GM10266 (cell line): ENCODE measurements around the gene PGM2.

Experiments used
- DNase-seq: peaks from one replicate; pipeline ENCODE4 v3.0.0; 2012; ENCODE audit errors: extremely low spot score
- CTCF ChIP-seq: IDR thresholded peaks from 2 replicates; pipeline ENCODE4 v1.5.1; 2012; ENCODE audit warnings: mild to moderate bottlenecking, low read depth; ENCODE audit not compliant: control insufficient read depth, insufficient read depth; ENCODE audit errors: missing control alignments

Gene PGM2

GRCh38 chr4:37830640-37831039 is 4.2 kb downstream of the PGM2 start:
- no peak for DNase-seq
- TF ChIP-seq CTCF = no peak

GRCh38 chr4:37835031-37835430 is 8.5 kb downstream of the PGM2 start:
- no peak for DNase-seq
- TF ChIP-seq CTCF = no peak

GRCh38 chr4:37835806-37836205 is 9.3 kb downstream of the PGM2 start:
- TF ChIP-seq CTCF = no peak
- no peak for DNase-seq

- no peak for TF ChIP-seq CTCF
- no peak for DNase-seq
Observed at GRCh38 chr4:37836274-37836673, 9.8 kb downstream of the PGM2 start.

GRCh38 chr4:37836838-37837440 is 10.5 kb downstream of the PGM2 start:
- no peak for TF ChIP-seq CTCF
- no peak for DNase-seq

GRCh38 chr4:37837446-37837845 is 11.0 kb downstream of the PGM2 start:
- no peak for DNase-seq
- no peak for TF ChIP-seq CTCF

GRCh38 chr4:37839426-37839825 is 12.9 kb downstream of the PGM2 start:
- no peak for TF ChIP-seq CTCF
- no peak for DNase-seq
